AG08395 (cell line): ENCODE results near the gene GNMT.
"Not testable (repeated sequence)": the region's sequence is repeated elsewhere in the genome, so short reads cannot be mapped to it uniquely, and the experiment has no call there.

Source experiments
- DNase-seq: peaks from one replicate; pipeline ENCODE4 v3.0.0; 2012; ENCODE audit warnings: mixed read lengths, low spot score

The GNMT gene

GRCh38 chr6:42941356-42941755, 19.2 kb upstream of the GNMT start:
- DNase-seq, result not testable (repeated sequence)

GRCh38 chr6:42942444-42942843, 18.1 kb upstream of the GNMT start:
- no peak for DNase-seq

- no peak for DNase-seq
Observed at GRCh38 chr6:42947950-42948349, 12.6 kb upstream of the GNMT start.

- no peak for DNase-seq
Observed at GRCh38 chr6:42952389-42952788, 8.2 kb upstream of the GNMT start.

- not testable (repeated sequence) for DNase-seq
Observed at GRCh38 chr6:42954405-42954804, 6.1 kb upstream of the GNMT start.

GRCh38 chr6:42958125-42958524, 2.4 kb upstream of the GNMT start:
- no peak for DNase-seq

- no peak for DNase-seq
Observed at GRCh38 chr6:42959917-42960242, 674 bp upstream of the GNMT start.

GRCh38 chr6:42961020-42961470, 491 bp downstream of the GNMT start:
- DNase-seq, result no peak

GRCh38 chr6:42962096-42962495, 1.5 kb downstream of the GNMT start:
- no peak for DNase-seq

GRCh38 chr6:42962502-42963178, 2.1 kb downstream of the GNMT start:
- no peak for DNase-seq

GRCh38 chr6:42963179-42963854, 2.8 kb downstream of the GNMT start:
- DNase-seq, result no peak

- peak; percentile 52 for DNase-seq
Observed at GRCh38 chr6:42963855-42964605, 3.5 kb downstream of the GNMT start.

GRCh38 chr6:42966571-42966970, 6.0 kb downstream of the GNMT start:
- DNase-seq, result no peak

GRCh38 chr6:42967228-42967627, 6.7 kb downstream of the GNMT start:
- no peak for DNase-seq

- no peak for DNase-seq
Observed at GRCh38 chr6:42968126-42968701, 7.7 kb downstream of the GNMT start.

- DNase-seq, result no peak
Observed at GRCh38 chr6:42968783-42969182, 8.2 kb downstream of the GNMT start.

- no peak for DNase-seq
Observed at GRCh38 chr6:42969431-42969830, 8.9 kb downstream of the GNMT start.

GRCh38 chr6:42969934-42970333, 9.4 kb downstream of the GNMT start:
- DNase-seq, result no peak

GRCh38 chr6:42970871-42971612, 10.5 kb downstream of the GNMT start:
- DNase-seq, result peak; percentile 35

GRCh38 chr6:42971746-42972327, 11.3 kb downstream of the GNMT start:
- DNase-seq, result no peak

GRCh38 chr6:42973926-42974325, 13.4 kb downstream of the GNMT start:
- DNase-seq, result no peak
